ENCODE data around the gene TMEM225B.

Gene TMEM225B

GRCh38 chr7:99621271-99621670 is 23.2 kb downstream of the TMEM225B start:
- Histone ChIP-seq H3F3A (ENCODE audit: control insufficient read depth, insufficient read depth) (peaks cover 3% of the 10 kb centered on the region; the same call in 1 of the 2 replicates), H3K9me2 (replicated peaks; ENCODE audit: control insufficient read depth, low read length) (no peaks in the 10 kb centered on the region), H3K4me1 (ENCODE audit: control insufficient read depth, low read length) (peaks cover 15% of the 10 kb centered on the region), H3K36me3 (ENCODE audit: control insufficient read depth, low read length) (peaks cover 87% of the 10 kb centered on the region), H3K4me3 (ENCODE audit: low read length) (no peak overlapping the region), H3K27ac (ENCODE audit: low read depth, low read length) (no peak overlapping the region), H4K20me1 (ENCODE audit: control insufficient read depth, insufficient read depth, low read depth, low read length) (0 out of 2 replicates have a peak, but pooled peaks cover 7% of the 10 kb centered on the region), H3K4me2 (ENCODE audit: low read length) (no peak overlapping the region), H3K9me3 (ENCODE audit: control insufficient read depth, insufficient read depth, low read length) (no peaks in the 10 kb centered on the region), H3K27me3 (ENCODE audit: control insufficient read depth, low read length) (no peaks in the 10 kb centered on the region), H3K79me2 (ENCODE audit: control insufficient read depth, low read length) (peaks cover 30% of the 10 kb centered on the region)
- TF ChIP-seq EZH2phosphoT487 (IDR thresholded peaks at IDR 0.05; ENCODE audit: borderline replicate concordance, low read length): no peak
- TF ChIP-seq, protein P1, sequence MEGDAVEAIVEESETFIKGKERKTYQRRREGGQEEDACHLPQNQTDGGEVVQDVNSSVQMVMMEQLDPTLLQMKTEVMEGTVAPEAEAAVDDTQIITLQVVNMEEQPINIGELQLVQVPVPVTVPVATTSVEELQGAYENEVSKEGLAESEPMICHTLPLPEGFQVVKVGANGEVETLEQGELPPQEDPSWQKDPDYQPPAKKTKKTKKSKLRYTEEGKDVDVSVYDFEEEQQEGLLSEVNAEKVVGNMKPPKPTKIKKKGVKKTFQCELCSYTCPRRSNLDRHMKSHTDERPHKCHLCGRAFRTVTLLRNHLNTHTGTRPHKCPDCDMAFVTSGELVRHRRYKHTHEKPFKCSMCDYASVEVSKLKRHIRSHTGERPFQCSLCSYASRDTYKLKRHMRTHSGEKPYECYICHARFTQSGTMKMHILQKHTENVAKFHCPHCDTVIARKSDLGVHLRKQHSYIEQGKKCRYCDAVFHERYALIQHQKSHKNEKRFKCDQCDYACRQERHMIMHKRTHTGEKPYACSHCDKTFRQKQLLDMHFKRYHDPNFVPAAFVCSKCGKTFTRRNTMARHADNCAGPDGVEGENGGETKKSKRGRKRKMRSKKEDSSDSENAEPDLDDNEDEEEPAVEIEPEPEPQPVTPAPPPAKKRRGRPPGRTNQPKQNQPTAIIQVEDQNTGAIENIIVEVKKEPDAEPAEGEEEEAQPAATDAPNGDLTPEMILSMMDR (IDR thresholded peaks at IDR 0.05; ENCODE audit: low read depth, low read length, poor library complexity, severe bottlenecking): no peak

DNA sequence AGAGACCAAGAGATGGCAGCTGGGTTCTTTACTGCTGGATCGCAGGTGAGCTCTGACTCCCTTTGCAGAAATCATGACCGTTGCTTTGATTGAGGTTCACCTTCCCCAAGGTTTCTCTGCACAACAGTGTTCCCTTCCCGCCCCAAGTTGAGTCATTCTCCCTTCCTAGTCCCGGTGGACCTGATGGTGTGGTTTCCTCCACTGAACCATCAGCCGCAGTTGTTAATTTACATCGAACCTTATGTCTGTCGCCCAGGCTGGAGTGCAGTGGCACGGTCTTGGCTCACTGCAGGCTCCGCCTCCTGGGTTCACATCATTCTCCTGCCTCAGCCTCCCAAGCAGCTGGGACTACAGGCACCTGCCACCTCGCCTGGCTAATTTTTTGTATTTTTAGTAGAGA is 24.5 kb downstream of the TMEM225B start:
- TF ChIP-seq, protein P1 (IDR thresholded peaks at IDR 0.05; ENCODE audit: low read depth, low read length, poor library complexity, severe bottlenecking): no peak
- no peak for TF ChIP-seq EZH2phosphoT487 (IDR thresholded peaks at IDR 0.05; ENCODE audit: borderline replicate concordance, low read length)
- peaks cover 8% of the 10 kb centered on the region for H3K4me1 ChIP-seq (ENCODE audit: control insufficient read depth, low read length)

DNA sequence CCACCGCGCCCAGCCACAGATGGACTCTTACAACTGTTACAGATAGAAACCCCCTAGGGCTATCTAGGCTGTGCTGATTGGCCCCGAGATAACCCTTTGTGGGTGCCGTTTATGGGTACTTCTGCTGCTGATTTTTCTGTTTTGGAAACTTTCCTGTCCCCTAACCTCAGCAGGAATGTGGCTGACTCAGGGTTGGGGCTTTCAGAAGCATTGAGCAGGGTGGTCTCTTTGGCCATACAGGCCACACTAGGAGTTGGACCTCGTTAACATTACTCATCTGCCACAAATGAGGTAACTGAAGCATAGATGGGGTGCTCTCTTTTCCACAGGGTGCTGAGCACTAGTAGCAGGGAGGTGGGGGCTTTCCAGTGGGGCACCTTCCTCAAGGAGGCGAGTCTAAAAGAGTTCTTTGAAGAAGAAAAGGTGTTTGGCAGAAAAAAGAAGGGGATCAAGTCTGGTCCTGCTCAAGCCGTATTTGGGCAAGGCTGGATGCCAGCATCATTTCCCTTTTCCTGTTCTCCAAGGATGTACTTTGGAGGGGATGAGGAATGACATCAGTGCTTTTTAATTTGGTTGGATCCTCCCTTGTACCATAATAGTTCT is 25.1 kb downstream of the TMEM225B start:
- Histone ChIP-seq H3K4me2 (ENCODE audit: low read length) (no peak overlapping the region), H3K4me3 (ENCODE audit: low read length) (no peak overlapping the region), H3K36me3 (ENCODE audit: control insufficient read depth, low read length) (peaks cover 97% of the 10 kb centered on the region), H4K20me1 (ENCODE audit: control insufficient read depth, insufficient read depth, low read depth, low read length) (0 out of 2 replicates have a peak, but pooled peaks cover under 1% of the 10 kb centered on the region), H3K9me3 (ENCODE audit: control insufficient read depth, insufficient read depth, low read length) (no peaks in the 10 kb centered on the region), H3K4me1 (ENCODE audit: control insufficient read depth, low read length) (peaks cover 2% of the 10 kb centered on the region), H3K27ac (ENCODE audit: low read depth, low read length) (no peak overlapping the region), H3K9me2 (replicated peaks; ENCODE audit: control insufficient read depth, low read length) (no peaks in the 10 kb centered on the region), H3K27me3 (ENCODE audit: control insufficient read depth, low read length) (no peaks in the 10 kb centered on the region), H3F3A (ENCODE audit: control insufficient read depth, insufficient read depth) (peaks cover under 1% of the 10 kb centered on the region; the same call in 1 of the 2 replicates), H3K79me2 (ENCODE audit: control insufficient read depth, low read length) (peaks cover 13% of the 10 kb centered on the region)
- no peak for TF ChIP-seq EZH2phosphoT487 (IDR thresholded peaks at IDR 0.05; ENCODE audit: borderline replicate concordance, low read length)

More for the DNA sequence above, 24.5 kb downstream of the TMEM225B start:
- Histone ChIP-seq H3K4me2 (ENCODE audit: low read length) (no peak overlapping the region), H3K9me2 (replicated peaks; ENCODE audit: control insufficient read depth, low read length) (no peaks in the 10 kb centered on the region), H3K27ac (ENCODE audit: low read depth, low read length) (no peak overlapping the region), H3K27me3 (ENCODE audit: control insufficient read depth, low read length) (no peaks in the 10 kb centered on the region), H3K4me3 (ENCODE audit: low read length) (no peak overlapping the region), H3K9me3 (ENCODE audit: control insufficient read depth, insufficient read depth, low read length) (no peaks in the 10 kb centered on the region), H3F3A (ENCODE audit: control insufficient read depth, insufficient read depth) (peaks cover 3% of the 10 kb centered on the region; the same call in 1 of the 2 replicates), H4K20me1 (ENCODE audit: control insufficient read depth, insufficient read depth, low read depth, low read length) (0 out of 2 replicates have a peak, but pooled peaks cover 7% of the 10 kb centered on the region), H3K36me3 (ENCODE audit: control insufficient read depth, low read length) (peaks cover 96% of the 10 kb centered on the region), H3K79me2 (ENCODE audit: control insufficient read depth, low read length) (peaks cover 19% of the 10 kb centered on the region)

DNA sequence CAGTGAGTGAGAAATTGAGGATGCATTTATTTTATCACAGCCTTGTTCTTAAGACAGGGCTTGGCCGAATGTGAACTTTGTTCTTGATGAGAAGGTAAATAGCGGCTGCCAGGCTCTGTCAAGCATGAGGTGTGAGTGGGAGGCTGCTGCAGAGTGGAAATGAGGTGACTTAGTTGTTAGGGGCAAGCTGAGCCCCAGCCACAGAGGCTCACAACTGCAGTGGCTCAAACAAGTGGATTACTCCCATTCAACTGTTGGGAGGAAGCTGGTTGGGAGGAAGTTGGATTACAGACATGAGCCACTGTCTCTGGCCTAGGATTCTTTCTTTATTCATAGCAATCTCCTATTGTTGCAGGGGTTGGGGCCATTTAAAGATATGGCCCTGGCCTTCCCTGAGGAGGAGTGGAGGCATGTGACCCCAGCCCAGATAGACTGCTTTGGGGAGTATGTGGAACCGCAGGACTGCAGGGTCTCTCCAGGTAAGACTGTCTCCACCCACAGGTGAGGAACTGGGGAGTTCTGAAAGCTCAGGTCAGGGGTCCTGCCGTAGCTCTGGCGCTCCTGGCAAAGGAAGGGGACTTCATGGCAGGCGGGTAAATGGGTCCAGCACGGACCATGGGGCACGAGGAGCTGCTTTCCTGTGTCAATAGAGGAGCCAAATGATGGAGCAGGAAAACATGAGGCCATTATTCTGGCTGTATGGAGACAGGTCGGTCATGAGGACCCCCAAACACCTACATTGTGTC is 25.8 kb downstream of the TMEM225B start:
- Histone ChIP-seq H3K4me1 (ENCODE audit: control insufficient read depth, low read length) (no peaks in the 10 kb centered on the region), H3K9me3 (ENCODE audit: control insufficient read depth, insufficient read depth, low read length) (no peaks in the 10 kb centered on the region), H3K9me2 (replicated peaks; ENCODE audit: control insufficient read depth, low read length) (no peaks in the 10 kb centered on the region), H3K4me3 (ENCODE audit: low read length) (no peak overlapping the region), H3K4me2 (ENCODE audit: low read length) (no peak overlapping the region), H3K27ac (ENCODE audit: low read depth, low read length) (no peak overlapping the region), H3K79me2 (ENCODE audit: control insufficient read depth, low read length) (peaks cover 6% of the 10 kb centered on the region), H4K20me1 (ENCODE audit: control insufficient read depth, insufficient read depth, low read depth, low read length) (no peaks in the 10 kb centered on the region), H3K27me3 (ENCODE audit: control insufficient read depth, low read length) (no peaks in the 10 kb centered on the region), H3F3A (ENCODE audit: control insufficient read depth, insufficient read depth) (no peaks in the 10 kb centered on the region), H3K36me3 (ENCODE audit: control insufficient read depth, low read length) (peaks cover 97% of the 10 kb centered on the region)
- no peak for TF ChIP-seq EZH2phosphoT487 (IDR thresholded peaks at IDR 0.05; ENCODE audit: borderline replicate concordance, low read length)
- TF ChIP-seq, protein P1 (IDR thresholded peaks at IDR 0.05; ENCODE audit: low read depth, low read length, poor library complexity, severe bottlenecking): no peak

All from DOHH2 (cell line).